Upper lobe of left lung (tissue), 6 donors: Measurements from ENCODE around the gene SNAI1. TPM values are rescaled to one million over a fixed set of nuclear protein-coding genes. Genes with fewer than 3 reads are reported as not detected.

Source experiments
- ATAC-seq, 2 donors: fragments of 200-7000 bp; cut with Tn5 transposase; one replicate each; pipeline ENCODE4 v1.9.1; 2022; ENCODE audit warnings: mild to moderate bottlenecking in 2 of 2, moderate library complexity in 2 of 2; ENCODE audit not compliant: low FRiP score in 2 of 2
- DNase-seq, 2 donors: peaks; one replicate each; pipeline ENCODE4 v3.0.0-alpha.2; 2019 to 2020
- H3K27ac ChIP-seq, 4 donors: fragments of 200-600 bp; sonication (generic); one replicate each; pipeline ENCODE4 v1.5.1; 2016 to 2019
- H3K27me3 ChIP-seq, 4 donors: fragments of 200-600 bp; sonication (generic); one replicate each; pipeline ENCODE4 v1.5.1; 2017 to 2019
- H3K36me3 ChIP-seq, 4 donors: fragments of 200-600 bp; sonication (generic); one replicate each; pipeline ENCODE4 v1.5.1; 2016 to 2019
- H3K4me1 ChIP-seq, 4 donors: fragments of 200-600 bp; sonication (generic); one replicate each; pipeline ENCODE4 v1.5.1; 2018 to 2019
- H3K4me3 ChIP-seq, 4 donors: fragments of 200-600 bp; sonication (generic); one replicate each; pipeline ENCODE4 v1.5.1; 2017 to 2019; ENCODE audit warnings: mild to moderate bottlenecking in 2 of 4, moderate library complexity in 1 of 4
- H3K9me3 ChIP-seq, 4 donors: fragments of 200-600 bp; sonication (generic); one replicate each; pipeline ENCODE4 v1.5.1; 2018 to 2019
- EP300 ChIP-seq, 4 donors: sonication (generic); formaldehyde crosslinking; IDR thresholded peaks; one replicate each; pipeline ENCODE4 v1.5.1; 2017; ENCODE audit warnings: antibody characterized with exemption in 4 of 4, control low read depth in 2 of 4
- POLR2A ChIP-seq, 4 donors: fragments of 450-650 bp; IDR thresholded peaks; one replicate each; pipeline ENCODE4 v1.5.1; 2016 to 2017; ENCODE audit warnings: antibody characterized with exemption in 4 of 4, mild to moderate bottlenecking in 2 of 4
- POLR2AphosphoS5 ChIP-seq, 2 donors: sonication (generic); formaldehyde crosslinking; IDR thresholded peaks; one replicate each; pipeline ENCODE4 v1.5.1; 2017; ENCODE audit warnings: antibody characterized with exemption in 2 of 2
- WGBS, 2 donors: methylation state at CpG; one replicate each; pipeline ENCODE4 v1.1.5; 2017 to 2018; 5-methylcytosine and 5-hydroxymethylcytosine counted together
- total RNA-seq, 6 donors: library from RNA; depleted of rRNA in 4 of 6; stranded (reverse); fragments of >200 nt in 4 of 6; gene quantifications; one replicate each; pipeline versions ENCODE4 v1.1.0 to v1.2.1, GENCODE V29; 2016 to 2021
- TF ChIP-seq, protein P1 (sequence below), 6 experiments: fragments of 450-650 bp in 4 of 6; fragments of 200-600 bp in 2 of 6; sonication (generic) in 2 of 6; IDR thresholded peaks; one replicate each; pipeline ENCODE4 v1.5.1; 2016 to 2019; ENCODE audit warnings: antibody characterized with exemption in 6 of 6
- donor health status: DM: no; HTN: no; CAD: no; lungs with moderate emphysema.
- donor health status: DM: no; HTN: yes; CAD: no; lungs with severe emphysema.

Gene SNAI1
- total RNA-seq, 6 donors from 2014 or later = 3.9 to 11.0 (median 5.1) TPM

DNA sequence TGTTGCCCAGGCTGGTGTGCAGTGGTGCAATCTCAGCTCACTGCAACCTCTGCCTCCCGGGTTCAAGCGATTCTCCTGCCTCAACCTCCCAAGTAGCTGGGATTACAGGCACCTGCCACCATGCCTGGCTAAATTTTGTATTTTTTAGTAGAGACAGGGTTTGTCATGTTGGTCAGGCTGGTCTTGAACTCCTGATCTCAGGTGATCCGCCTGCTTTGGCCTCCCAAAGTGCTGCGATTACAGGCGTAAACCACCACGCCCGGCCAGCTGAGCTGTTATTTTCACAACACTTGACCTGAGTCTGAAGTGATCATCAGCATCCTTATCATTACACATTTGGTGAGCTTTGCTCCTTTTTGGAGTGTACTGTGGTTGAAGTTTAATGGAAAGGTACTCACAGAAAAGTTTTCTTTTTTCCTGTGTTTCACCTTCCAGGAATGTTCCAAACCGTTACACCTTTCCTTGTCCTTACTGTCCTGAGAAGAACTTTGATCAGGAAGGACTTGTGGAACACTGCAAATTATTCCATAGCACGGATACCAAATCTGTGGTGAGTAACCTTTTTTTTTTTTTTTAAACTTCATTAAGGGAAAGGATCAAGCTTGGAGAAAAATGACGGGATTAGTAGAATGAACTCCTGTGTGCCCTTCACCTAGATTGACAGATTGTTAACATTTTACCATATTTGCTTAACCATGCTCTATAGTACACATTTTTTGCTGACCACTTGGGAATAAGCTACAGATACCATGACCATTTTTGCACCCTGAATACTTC lies 36.9 kb upstream of the SNAI1 start:
- Histone ChIP-seq H3K36me3 (peaks cover 46 to 89% (median 70%) of the 10 kb centered on the region in 4 donors), H3K9me3 (no peaks in the 10 kb centered on the region), H3K4me1 (peaks cover 0 to 22% (median 11%) of the 10 kb centered on the region in 4 donors), H3K27ac (no peak overlapping the region), H3K27me3 (no peaks in the 10 kb centered on the region), H3K4me3 (no peak overlapping the region)
- TF ChIP-seq POLR2AphosphoS5 (IDR thresholded peaks at IDR 0.05) (no peak), EP300 (IDR thresholded peaks at IDR 0.05) (no peak), POLR2A (IDR thresholded peaks at IDR 0.05) (no peak)
- TF ChIP-seq, protein P1, sequence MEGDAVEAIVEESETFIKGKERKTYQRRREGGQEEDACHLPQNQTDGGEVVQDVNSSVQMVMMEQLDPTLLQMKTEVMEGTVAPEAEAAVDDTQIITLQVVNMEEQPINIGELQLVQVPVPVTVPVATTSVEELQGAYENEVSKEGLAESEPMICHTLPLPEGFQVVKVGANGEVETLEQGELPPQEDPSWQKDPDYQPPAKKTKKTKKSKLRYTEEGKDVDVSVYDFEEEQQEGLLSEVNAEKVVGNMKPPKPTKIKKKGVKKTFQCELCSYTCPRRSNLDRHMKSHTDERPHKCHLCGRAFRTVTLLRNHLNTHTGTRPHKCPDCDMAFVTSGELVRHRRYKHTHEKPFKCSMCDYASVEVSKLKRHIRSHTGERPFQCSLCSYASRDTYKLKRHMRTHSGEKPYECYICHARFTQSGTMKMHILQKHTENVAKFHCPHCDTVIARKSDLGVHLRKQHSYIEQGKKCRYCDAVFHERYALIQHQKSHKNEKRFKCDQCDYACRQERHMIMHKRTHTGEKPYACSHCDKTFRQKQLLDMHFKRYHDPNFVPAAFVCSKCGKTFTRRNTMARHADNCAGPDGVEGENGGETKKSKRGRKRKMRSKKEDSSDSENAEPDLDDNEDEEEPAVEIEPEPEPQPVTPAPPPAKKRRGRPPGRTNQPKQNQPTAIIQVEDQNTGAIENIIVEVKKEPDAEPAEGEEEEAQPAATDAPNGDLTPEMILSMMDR (IDR thresholded peaks at IDR 0.05) = no peak
- ATAC-seq (no peak), DNase-seq (no peak)
- 81 to 86% methylated on average over 10 of the region's 10 CpGs for WGBS, 2 donors

DNA sequence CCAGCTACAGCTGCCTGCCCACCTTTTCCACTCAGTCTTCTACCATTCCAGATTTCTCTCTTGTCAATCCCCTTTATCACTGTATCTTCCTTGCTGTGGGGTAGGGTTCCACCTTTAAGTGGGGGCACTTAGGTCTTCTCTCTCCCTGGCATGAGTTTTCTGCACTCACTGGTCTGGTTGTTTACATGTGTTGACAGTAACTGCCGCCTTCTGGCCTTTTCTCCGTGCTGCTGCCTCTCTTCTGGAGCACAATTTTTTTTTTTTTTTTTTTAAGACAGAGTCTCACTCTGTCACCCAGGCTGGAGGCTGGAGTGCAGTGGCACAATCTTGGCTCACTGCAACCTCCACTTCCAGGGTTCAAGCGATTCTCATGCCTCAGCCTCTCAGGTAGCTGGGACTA lies 34.6 kb upstream of the SNAI1 start:
- H3K4me3 ChIP-seq = no peak overlapping the region
- ATAC-seq = no peak
- DNase-seq = no peak
- peaks cover 0 to 8% (median 3%) of the 10 kb centered on the region in 4 donors for H3K4me1 ChIP-seq
- WGBS, 2 donors = 79 to 90% methylated on average over 3 of the region's 3 CpGs
- no peaks in the 10 kb centered on the region for H3K27me3 ChIP-seq
- H3K27ac ChIP-seq = no peak overlapping the region
- H3K9me3 ChIP-seq = no peaks in the 10 kb centered on the region
- H3K36me3 ChIP-seq = peaks cover 57 to 92% (median 80%) of the 10 kb centered on the region in 4 donors
- TF ChIP-seq POLR2A (IDR thresholded peaks at IDR 0.05) (no peak), EP300 (IDR thresholded peaks at IDR 0.05) (no peak), POLR2AphosphoS5 (IDR thresholded peaks at IDR 0.05) (no peak)
- TF ChIP-seq, protein P1 (IDR thresholded peaks at IDR 0.05) = no peak

DNA sequence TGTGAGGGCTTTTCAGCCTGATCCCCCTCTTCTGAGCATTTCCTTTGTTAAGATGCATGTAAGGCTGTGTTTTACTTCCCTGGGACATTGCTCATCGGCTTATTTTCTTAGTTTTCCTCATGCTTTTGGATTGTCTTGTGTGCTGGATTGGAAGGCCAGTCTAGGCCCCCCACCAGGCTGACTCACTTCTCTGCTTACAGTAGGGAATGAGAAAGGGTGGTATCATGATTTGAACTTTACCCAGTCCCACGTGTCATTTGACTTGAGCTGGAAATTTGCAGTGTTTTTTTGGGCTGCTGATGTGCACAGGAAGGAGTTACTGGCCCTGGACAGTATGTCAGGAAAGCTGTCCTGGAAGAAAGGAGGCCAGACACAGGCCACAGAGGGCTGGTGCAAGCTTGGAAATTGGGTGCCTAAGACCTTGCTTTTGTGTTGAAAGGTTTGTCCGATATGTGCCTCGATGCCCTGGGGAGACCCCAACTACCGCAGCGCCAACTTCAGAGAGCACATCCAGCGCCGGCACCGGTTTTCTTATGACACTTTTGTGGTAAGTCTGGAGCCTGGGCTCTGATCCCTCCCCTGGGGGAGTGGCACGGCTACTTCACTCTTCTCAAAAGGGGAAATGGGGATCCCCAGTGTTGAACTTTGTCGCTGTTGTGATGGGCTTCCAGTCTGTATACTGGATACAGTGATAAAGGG lies 33.8 kb upstream of the SNAI1 start:
- no peak overlapping the region for H3K4me3 ChIP-seq
- H3K9me3 ChIP-seq = no peaks in the 10 kb centered on the region
- peaks cover 0 to 7% (median 2%) of the 10 kb centered on the region in 4 donors for H3K4me1 ChIP-seq
- H3K27ac ChIP-seq = no peak overlapping the region
- 84 to 85% methylated on average over 11 of the region's 11 CpGs for WGBS, 2 donors
- no peaks in the 10 kb centered on the region for H3K27me3 ChIP-seq
- DNase-seq = no peak
- ATAC-seq = no peak
- H3K36me3 ChIP-seq = peaks cover 62 to 95% (median 87%) of the 10 kb centered on the region in 4 donors
- TF ChIP-seq POLR2A (IDR thresholded peaks at IDR 0.05) = no peak
- TF ChIP-seq, protein P1 (IDR thresholded peaks at IDR 0.05) = no peak

DNA sequence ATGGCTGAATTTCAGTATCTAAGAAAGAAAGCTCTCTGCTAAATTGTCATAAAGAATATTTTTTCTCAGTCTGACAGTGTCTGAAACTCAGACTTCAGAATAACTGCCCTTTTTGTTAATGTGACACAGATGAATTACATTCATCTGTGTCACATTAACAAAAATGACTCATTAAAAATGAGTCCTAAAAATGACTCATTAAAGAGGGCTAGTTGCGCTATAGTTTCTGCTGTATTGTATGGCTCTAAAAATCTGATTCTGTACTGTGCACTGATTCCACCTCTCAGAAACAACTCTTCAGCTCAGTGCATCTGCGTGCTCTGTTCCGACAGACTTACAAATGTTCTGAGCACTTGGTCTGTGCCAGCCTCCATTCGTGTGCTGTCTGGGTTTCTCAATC lies 31.6 kb upstream of the SNAI1 start:
- TF ChIP-seq EP300 (IDR thresholded peaks at IDR 0.05) (no peak), POLR2AphosphoS5 (IDR thresholded peaks at IDR 0.05) (no peak), POLR2A (IDR thresholded peaks at IDR 0.05) (no peak)
- TF ChIP-seq, protein P1 (IDR thresholded peaks at IDR 0.05) = no peak
- H3K27ac ChIP-seq = no peak overlapping the region
- DNase-seq = no peak
- H3K9me3 ChIP-seq = no peaks in the 10 kb centered on the region
- H3K4me1 ChIP-seq = no peaks in the 10 kb centered on the region
- WGBS, 2 donors = 86 to 96% methylated on average over 4 of the region's 4 CpGs
- peaks cover 51 to 95% (median 87%) of the 10 kb centered on the region in 4 donors for H3K36me3 ChIP-seq
- no peak for ATAC-seq
- no peak overlapping the region for H3K4me3 ChIP-seq
- no peaks in the 10 kb centered on the region for H3K27me3 ChIP-seq
